Upper lobe of left lung (tissue), 6 donors: Measurements from ENCODE around the gene TYROBP. TPM values are rescaled to one million over a fixed set of nuclear protein-coding genes. Genes with fewer than 3 reads are reported as not detected.
"Not testable (repeated sequence)": the region's sequence is repeated elsewhere in the genome, so short reads cannot be mapped to it uniquely, and the experiment has no call there.

Experiments
- ATAC-seq, 2 donors: fragments of 200-7000 bp; cut with Tn5 transposase; one replicate each; pipeline ENCODE4 v1.9.1; 2022; ENCODE audit warnings: mild to moderate bottlenecking in 2 of 2, moderate library complexity in 2 of 2; ENCODE audit not compliant: low FRiP score in 2 of 2
- DNase-seq, 2 donors: peaks; one replicate each; pipeline ENCODE4 v3.0.0-alpha.2; 2019 to 2020
- H3K27ac ChIP-seq, 4 donors: fragments of 200-600 bp; sonication (generic); one replicate each; pipeline ENCODE4 v1.5.1; 2016 to 2019
- H3K27me3 ChIP-seq, 4 donors: fragments of 200-600 bp; sonication (generic); one replicate each; pipeline ENCODE4 v1.5.1; 2017 to 2019
- H3K36me3 ChIP-seq, 4 donors: fragments of 200-600 bp; sonication (generic); one replicate each; pipeline ENCODE4 v1.5.1; 2016 to 2019
- H3K4me1 ChIP-seq, 4 donors: fragments of 200-600 bp; sonication (generic); one replicate each; pipeline ENCODE4 v1.5.1; 2018 to 2019
- H3K4me3 ChIP-seq, 4 donors: fragments of 200-600 bp; sonication (generic); one replicate each; pipeline ENCODE4 v1.5.1; 2017 to 2019; ENCODE audit warnings: mild to moderate bottlenecking in 2 of 4, moderate library complexity in 1 of 4
- H3K9me3 ChIP-seq, 4 donors: fragments of 200-600 bp; sonication (generic); one replicate each; pipeline ENCODE4 v1.5.1; 2018 to 2019
- CTCF ChIP-seq, 6 experiments: fragments of 450-650 bp in 4 of 6; fragments of 200-600 bp in 2 of 6; sonication (generic) in 2 of 6; IDR thresholded peaks; one replicate each; pipeline ENCODE4 v1.5.1; 2016 to 2019; ENCODE audit warnings: antibody characterized with exemption in 6 of 6
- EP300 ChIP-seq, 4 donors: sonication (generic); formaldehyde crosslinking; IDR thresholded peaks; one replicate each; pipeline ENCODE4 v1.5.1; 2017; ENCODE audit warnings: antibody characterized with exemption in 4 of 4, control low read depth in 2 of 4
- POLR2A ChIP-seq, 4 donors: fragments of 450-650 bp; IDR thresholded peaks; one replicate each; pipeline ENCODE4 v1.5.1; 2016 to 2017; ENCODE audit warnings: antibody characterized with exemption in 4 of 4, mild to moderate bottlenecking in 2 of 4
- POLR2AphosphoS5 ChIP-seq, 2 donors: sonication (generic); formaldehyde crosslinking; IDR thresholded peaks; one replicate each; pipeline ENCODE4 v1.5.1; 2017; ENCODE audit warnings: antibody characterized with exemption in 2 of 2
- WGBS, 2 donors: methylation state at CpG; one replicate each; pipeline ENCODE4 v1.1.5; 2017 to 2018; 5-methylcytosine and 5-hydroxymethylcytosine counted together
- total RNA-seq, 6 donors: library from RNA; depleted of rRNA in 4 of 6; stranded (reverse); fragments of >200 nt in 4 of 6; gene quantifications; one replicate each; pipeline versions ENCODE4 v1.1.0 to v1.2.1, GENCODE V29; 2016 to 2021
- donor health status: DM: no; HTN: no; CAD: no; lungs with moderate emphysema.
- donor health status: DM: no; HTN: yes; CAD: no; lungs with severe emphysema.

The TYROBP gene
- total RNA-seq, 6 donors from 2014 or later: 131 to 532 (median 345) TPM

- Histone ChIP-seq H3K4me1 (peaks cover 17 to 44% (median 24%) of the 10 kb centered on the region in 4 donors), H3K27me3 (no peaks in the 10 kb centered on the region), H3K4me3 (peak overlapping the region; percentile 60 to 71 (median 66)), H3K9me3 (no peaks in the 10 kb centered on the region), H3K36me3 (peaks cover 6 to 48% (median 34%) of the 10 kb centered on the region in 4 donors), H3K27ac (peak overlapping the region in 3 of 4 donors; percentile 90 to 93 (median 93))
- WGBS, 2 donors: 87 to 92% methylated on average over 11 of the region's 13 CpGs
- no peak for ATAC-seq
- no peak for DNase-seq
- TF ChIP-seq POLR2A (IDR thresholded peaks at IDR 0.05) (no peak), EP300 (IDR thresholded peaks at IDR 0.05) (no peak), POLR2AphosphoS5 (IDR thresholded peaks at IDR 0.05) (no peak), CTCF (IDR thresholded peaks at IDR 0.05) (no peak)
Observed at GRCh38 chr19:35897706-35898451, 10.2 kb downstream of the TYROBP start.

- Histone ChIP-seq H3K4me3 (no peak overlapping the region), H3K36me3 (peaks cover 9 to 59% (median 41%) of the 10 kb centered on the region in 4 donors), H3K27ac (no peak overlapping the region), H3K9me3 (no peaks in the 10 kb centered on the region), H3K27me3 (no peaks in the 10 kb centered on the region), H3K4me1 (peaks cover 16 to 37% (median 20%) of the 10 kb centered on the region in 4 donors)
- TF ChIP-seq EP300 (IDR thresholded peaks at IDR 0.05): no peak
- no peak for TF ChIP-seq POLR2A (IDR thresholded peaks at IDR 0.05)
- no peak for TF ChIP-seq POLR2AphosphoS5 (IDR thresholded peaks at IDR 0.05)
- no peak for TF ChIP-seq CTCF (IDR thresholded peaks at IDR 0.05)
- no peak for ATAC-seq
- WGBS, 2 donors: 95 to 97% methylated on average over 5 to 12 of the region's 13 CpGs
- DNase-seq: peak in 1 of 2 donors; percentile 65
Observed at GRCh38 chr19:35896643-35897040, 11.5 kb downstream of the TYROBP start.

- H3K4me1 ChIP-seq: peaks cover 12 to 31% (median 15%) of the 10 kb centered on the region in 4 donors
- DNase-seq (peak in 1 of 2 donors; percentile 45), ATAC-seq (no peak)
- no peaks in the 10 kb centered on the region for H3K27me3 ChIP-seq
- 90 to 93% methylated on average over 3 to 21 of the region's 21 CpGs for WGBS, 2 donors
- H3K36me3 ChIP-seq: peaks cover 9 to 65% (median 42%) of the 10 kb centered on the region in 4 donors
- H3K4me3 ChIP-seq: no peak overlapping the region
- TF ChIP-seq EP300 (IDR thresholded peaks at IDR 0.05): no peak
- no peak for TF ChIP-seq POLR2AphosphoS5 (IDR thresholded peaks at IDR 0.05)
- TF ChIP-seq POLR2A (IDR thresholded peaks at IDR 0.05): no peak
- no peak for TF ChIP-seq CTCF (IDR thresholded peaks at IDR 0.05)
- no peaks in the 10 kb centered on the region for H3K9me3 ChIP-seq
- H3K27ac ChIP-seq: no peak overlapping the region
Observed at GRCh38 chr19:35895911-35896642, 12.0 kb downstream of the TYROBP start.

- H3K9me3 ChIP-seq: no peaks in the 10 kb centered on the region
- DNase-seq (no peak), ATAC-seq (no peak)
- H3K4me1 ChIP-seq: peaks cover 10 to 27% (median 11%) of the 10 kb centered on the region in 4 donors
- WGBS, 2 donors: 89 to 90% methylated on average over 2 of the region's 2 CpGs
- no peak overlapping the region for H3K4me3 ChIP-seq
- no peaks in the 10 kb centered on the region for H3K27me3 ChIP-seq
- TF ChIP-seq POLR2AphosphoS5 (IDR thresholded peaks at IDR 0.05): no peak
- no peak for TF ChIP-seq EP300 (IDR thresholded peaks at IDR 0.05)
- TF ChIP-seq CTCF (IDR thresholded peaks at IDR 0.05): no peak
- TF ChIP-seq POLR2A (IDR thresholded peaks at IDR 0.05): no peak
- H3K36me3 ChIP-seq: peaks cover 19 to 82% (median 59%) of the 10 kb centered on the region in 4 donors
- no peak overlapping the region for H3K27ac ChIP-seq
Observed at GRCh38 chr19:35894342-35894741, 13.8 kb downstream of the TYROBP start.

- not testable (repeated sequence) for H3K9me3 ChIP-seq, DNase-seq, H3K27ac ChIP-seq, H3K4me3 ChIP-seq, ATAC-seq, H3K27me3 ChIP-seq, H3K4me1 ChIP-seq
- peaks cover 30 to 90% (median 76%) of the 10 kb centered on the region in 4 donors for H3K36me3 ChIP-seq
- 95 to 97% methylated on average over 3 of the region's 3 CpGs for WGBS, 2 donors
Observed at GRCh38 chr19:35891819-35892218, 16.3 kb downstream of the TYROBP start.
